GM04503 (cell line): ENCODE results near the gene C17orf114.

ENCODE experiments used
- DNase-seq: peaks from one replicate; pipeline ENCODE4 v3.0.0-alpha.2; 2012; ENCODE audit warnings: low read depth

The C17orf114 gene

GRCh38 chr17:4823373-4824089, 21.4 kb upstream of the C17orf114 start:
- no peak for DNase-seq

- no peak for DNase-seq
These were observed 20.7 kb upstream of the C17orf114 start for GRCh38 chr17:4822835-4823234.

- DNase-seq = no peak
These were observed 16.1 kb upstream of the C17orf114 start for GRCh38 chr17:4818276-4818675.

GRCh38 chr17:4816826-4817225, 14.7 kb upstream of the C17orf114 start:
- DNase-seq = no peak

- no peak for DNase-seq
These were observed 13.0 kb upstream of the C17orf114 start for GRCh38 chr17:4815043-4815675.

GRCh38 chr17:4812690-4813089, 10.6 kb upstream of the C17orf114 start:
- DNase-seq = no peak

GRCh38 chr17:4811471-4811870, 9.3 kb upstream of the C17orf114 start:
- no peak for DNase-seq

GRCh38 chr17:4810696-4811290, 8.7 kb upstream of the C17orf114 start:
- no peak for DNase-seq

GRCh38 chr17:4808378-4808767, 6.2 kb upstream of the C17orf114 start:
- DNase-seq = no peak

GRCh38 chr17:4807605-4808377, 5.7 kb upstream of the C17orf114 start:
- DNase-seq = no peak

- no peak for DNase-seq
These were observed 4.9 kb upstream of the C17orf114 start, which contains the start of gene PLD2 for GRCh38 chr17:4806777-4807604. Gene PLD2 (plus strand): TSS chr17:4807152. CDS start chr17:4807773, 621 bp downstream.

- DNase-seq = no peak
These were observed 4.3 kb upstream of the C17orf114 start for GRCh38 chr17:4806456-4806776.

GRCh38 chr17:4800462-4801196, 1.5 kb downstream of the C17orf114 start:
- no peak for DNase-seq

GRCh38 chr17:4796552-4796920, 5.6 kb downstream of the C17orf114 start:
- no peak for DNase-seq

GRCh38 chr17:4795168-4795567, 7.0 kb downstream of the C17orf114 start:
- DNase-seq = no peak

GRCh38 chr17:4790705-4791088, 11.4 kb downstream of the C17orf114 start:
- DNase-seq = no peak

- DNase-seq = peak; percentile 55
These were observed 12.0 kb downstream of the C17orf114 start for GRCh38 chr17:4789951-4790704.

- DNase-seq = no peak
These were observed 12.5 kb downstream of the C17orf114 start for GRCh38 chr17:4789701-4789950.

GRCh38 chr17:4788807-4789700, 13.1 kb downstream of the C17orf114 start, which contains the start of gene GLTPD2:
Gene GLTPD2 (plus strand): TSS chr17:4788964. CDS start chr17:4789012, 48 bp downstream.
- no peak for DNase-seq
